HEK293 (cell line): Measurements from ENCODE around the gene KLHL29.

Source experiments
- CTCF ChIA-PET: fragments of 350-600 bp; formaldehyde crosslinking; extraction: SDS; loops from one replicate; lab custom pipeline; 2021; ENCODE audit warnings: antibody characterized with exemption; lab: Yijun Ruan, JAX
- POLR2A ChIA-PET: fragments of 300-600 bp; formaldehyde crosslinking; extraction: SDS; loops from one replicate; lab custom pipeline; 2020; ENCODE audit warnings: antibody characterized with exemption, inconsistent platforms; lab: Yijun Ruan, JAX
- H3K27ac ChIP-seq: fragments of 200-500 bp; sonication (Bioruptor generic); 2 replicates; pipeline ENCODE4 v1.5.1; 2014; ENCODE audit warnings: low read depth, low read length, control low read depth, inconsistent platforms; ENCODE audit errors: extremely low read depth
- H3K36me3 ChIP-seq, 2 experiments: fragments of 200-500 bp in 1 of 2; sonication (Bioruptor generic) in 1 of 2; 1 replicate in 1 of 2; 2 replicates in 1 of 2; pipeline ENCODE4 v1.5.1; 2014 to 2017; ENCODE audit warnings: inconsistent platforms in 2 of 2, low read length in 2 of 2; ENCODE audit not compliant: control insufficient read depth in 2 of 2, insufficient read depth in 1 of 2
- H3K4me1 ChIP-seq: fragments of 200-500 bp; sonication (Bioruptor generic); 2 replicates; pipeline ENCODE4 v1.5.1; 2014; ENCODE audit warnings: mild to moderate bottlenecking, low read length, inconsistent platforms; ENCODE audit not compliant: control insufficient read depth, insufficient read depth
- H3K4me3 ChIP-seq: 2 replicates; pipeline ENCODE4 v1.5.1; 2011; ENCODE audit warnings: low read depth, mild to moderate bottlenecking, control low read depth, low read length, moderate library complexity
- H3K9me3 ChIP-seq: fragments of 200-500 bp; sonication (Bioruptor generic); 2 replicates; pipeline ENCODE4 v1.5.1; 2014; ENCODE audit warnings: low read depth, low read length, inconsistent platforms; ENCODE audit not compliant: control insufficient read depth, insufficient read depth
- BCL11B ChIP-seq: fragments of 450-650 bp; formaldehyde crosslinking; IDR thresholded peaks from 2 replicates; pipeline ENCODE4 v1.5.1; 2016; ENCODE audit warnings: low read depth, missing biosample characterization, missing genetic modification characterization
- EGR2 ChIP-seq: fragments of 450-650 bp; formaldehyde crosslinking; IDR thresholded peaks from 2 replicates; pipeline ENCODE4 v1.5.1; 2016; ENCODE audit warnings: low read depth, missing biosample characterization, missing genetic modification characterization
- HOXD13 ChIP-seq: sonication (generic); formaldehyde crosslinking; IDR thresholded peaks from 2 replicates; pipeline ENCODE4 v1.8.0; 2022; ENCODE audit warnings: missing genetic modification reagents, borderline replicate concordance
- RBAK ChIP-seq: fragments of 450-650 bp; formaldehyde crosslinking; IDR thresholded peaks from 2 replicates; pipeline ENCODE4 v1.5.1; 2016; ENCODE audit warnings: missing biosample characterization, missing genetic modification characterization
- SALL2 ChIP-seq: fragments of 450-650 bp; formaldehyde crosslinking; IDR thresholded peaks from 2 replicates; pipeline ENCODE4 v1.5.0; 2017; ENCODE audit warnings: missing biosample characterization, mild to moderate bottlenecking, missing genetic modification characterization, borderline replicate concordance
- SETDB1 ChIP-seq: IDR thresholded peaks from one replicate; pipeline ENCODE4 v1.6.1; 2017; ENCODE audit warnings: mild to moderate bottlenecking, low read length, moderate library complexity, mixed read lengths; ENCODE audit not compliant: insufficient read length
- SP2 ChIP-seq: fragments of 450-650 bp; formaldehyde crosslinking; IDR thresholded peaks from 2 replicates; pipeline ENCODE4 v1.5.1; 2016; ENCODE audit warnings: missing biosample characterization, missing genetic modification characterization
- ZBTB7A ChIP-seq: fragments of 450-650 bp; formaldehyde crosslinking; IDR thresholded peaks from 2 replicates; pipeline ENCODE4 v1.5.1; 2016; ENCODE audit warnings: low read depth, missing biosample characterization, missing genetic modification characterization
- ZIC2 ChIP-seq: fragments of 450-650 bp; formaldehyde crosslinking; IDR thresholded peaks from 2 replicates; pipeline ENCODE4 v1.5.1; 2016; ENCODE audit warnings: missing biosample characterization, missing genetic modification characterization
- ZNF302 ChIP-seq: fragments of 450-650 bp; formaldehyde crosslinking; IDR thresholded peaks from 2 replicates; pipeline ENCODE4 v1.5.1; 2016; ENCODE audit warnings: missing biosample characterization, missing genetic modification characterization, low read depth
- ZNF311 ChIP-seq: fragments of 450-650 bp; formaldehyde crosslinking; IDR thresholded peaks from 2 replicates; pipeline ENCODE4 v1.5.1; 2017; ENCODE audit warnings: missing biosample characterization, missing genetic modification characterization, borderline replicate concordance
- ZNF366 ChIP-seq: fragments of 450-650 bp; formaldehyde crosslinking; conservative IDR thresholded peaks from 2 replicates; pipeline ENCODE4 v1.5.1; 2016; ENCODE audit warnings: missing biosample characterization, missing genetic modification characterization
- ZNF37A ChIP-seq: fragments of 450-650 bp; IDR thresholded peaks from 2 replicates; pipeline ENCODE4 v1.5.1; 2018; ENCODE audit warnings: missing biosample characterization, missing genetic modification characterization
- ZNF623 ChIP-seq: fragments of 450-650 bp; formaldehyde crosslinking; IDR thresholded peaks from 2 replicates; pipeline ENCODE4 v1.5.1; 2016; ENCODE audit warnings: missing biosample characterization, missing genetic modification characterization
- ZNF624 ChIP-seq: fragments of 450-650 bp; formaldehyde crosslinking; IDR thresholded peaks from 2 replicates; pipeline ENCODE4 v1.5.1; 2017; ENCODE audit warnings: missing biosample characterization, missing genetic modification characterization
- ZNF658 ChIP-seq: fragments of 450-650 bp; formaldehyde crosslinking; IDR thresholded peaks from 2 replicates; pipeline ENCODE4; 2016; ENCODE audit warnings: missing biosample characterization, missing genetic modification characterization
- ZSCAN30 ChIP-seq: fragments of 450-650 bp; IDR thresholded peaks from 2 replicates; pipeline ENCODE4 v1.5.1; 2018; ENCODE audit warnings: missing biosample characterization, mild to moderate bottlenecking, missing genetic modification characterization, moderate library complexity
- TF ChIP-seq, protein P1 (sequence below): fragments of 450-650 bp; formaldehyde crosslinking; IDR thresholded peaks from 2 replicates; pipeline ENCODE4 v1.5.1; 2016; ENCODE audit warnings: missing biosample characterization, missing genetic modification characterization, low read depth
- TF ChIP-seq, protein P2 (sequence below): fragments of 450-650 bp; formaldehyde crosslinking; IDR thresholded peaks from 2 replicates; pipeline ENCODE4 v1.5.1; 2016; ENCODE audit warnings: missing biosample characterization, missing genetic modification characterization
- TF ChIP-seq, protein P3 (sequence below): fragments of 450-650 bp; formaldehyde crosslinking; IDR thresholded peaks from 2 replicates; pipeline ENCODE4 v1.5.1; 2017; ENCODE audit warnings: missing biosample characterization, missing genetic modification characterization
- TF ChIP-seq, protein P4 (sequence below): fragments of 450-650 bp; formaldehyde crosslinking; IDR thresholded peaks from 2 replicates; pipeline ENCODE4 v1.5.1; 2016; ENCODE audit warnings: missing biosample characterization, missing genetic modification characterization
- TF ChIP-seq, protein P5 (sequence below): fragments of 450-650 bp; formaldehyde crosslinking; IDR thresholded peaks from 2 replicates; pipeline ENCODE4 v1.5.1; 2016; ENCODE audit warnings: missing biosample characterization, missing genetic modification characterization

KLHL29 gene

DNA sequence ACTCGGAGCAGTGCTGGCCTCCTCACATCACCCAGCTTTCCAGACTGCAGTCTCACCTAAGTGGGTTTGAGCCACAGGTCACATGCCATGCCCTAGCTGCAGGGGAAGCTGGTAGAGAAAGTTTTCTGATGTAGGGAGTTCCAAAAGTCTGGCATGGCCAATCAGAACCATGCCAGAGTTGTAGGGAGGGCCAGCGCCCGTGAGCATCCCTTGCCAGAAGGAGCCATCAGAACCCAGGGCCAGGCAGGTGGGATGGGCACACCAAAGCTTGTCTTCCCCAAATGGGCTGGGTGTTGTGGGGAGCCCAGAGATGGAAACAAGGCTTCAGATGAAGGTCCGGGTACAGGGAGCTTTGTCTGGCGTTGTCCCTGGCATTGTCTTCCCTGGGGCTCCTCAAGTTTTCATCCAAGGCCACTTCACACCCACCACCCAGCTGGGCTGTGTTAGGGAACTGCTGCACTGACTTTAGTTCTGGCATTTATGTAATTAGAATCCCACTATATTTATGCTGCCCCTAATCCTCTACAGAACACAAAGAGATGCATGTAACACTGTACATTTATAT lies 247.9 kb downstream of the KLHL29 start:
- Histone ChIP-seq H3K4me1 (no peaks in the 10 kb centered on the region), H3K9me3 (no peaks in the 10 kb centered on the region), H3K27ac (no peak overlapping the region), H3K36me3 (no peaks in the 10 kb centered on the region), H3K4me3 (no peak overlapping the region)
- TF ChIP-seq, protein P1, sequence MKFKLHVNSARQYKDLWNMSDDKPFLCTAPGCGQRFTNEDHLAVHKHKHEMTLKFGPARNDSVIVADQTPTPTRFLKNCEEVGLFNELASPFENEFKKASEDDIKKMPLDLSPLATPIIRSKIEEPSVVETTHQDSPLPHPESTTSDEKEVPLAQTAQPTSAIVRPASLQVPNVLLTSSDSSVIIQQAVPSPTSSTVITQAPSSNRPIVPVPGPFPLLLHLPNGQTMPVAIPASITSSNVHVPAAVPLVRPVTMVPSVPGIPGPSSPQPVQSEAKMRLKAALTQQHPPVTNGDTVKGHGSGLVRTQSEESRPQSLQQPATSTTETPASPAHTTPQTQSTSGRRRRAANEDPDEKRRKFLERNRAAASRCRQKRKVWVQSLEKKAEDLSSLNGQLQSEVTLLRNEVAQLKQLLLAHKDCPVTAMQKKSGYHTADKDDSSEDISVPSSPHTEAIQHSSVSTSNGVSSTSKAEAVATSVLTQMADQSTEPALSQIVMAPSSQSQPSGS, result no peak
- TF ChIP-seq ZNF624 (no peak), BCL11B (tag by site-specific recombination) (no peak)
- CTCF ChIA-PET, result no interaction called here
- POLR2A ChIA-PET, result no interaction called here

DNA sequence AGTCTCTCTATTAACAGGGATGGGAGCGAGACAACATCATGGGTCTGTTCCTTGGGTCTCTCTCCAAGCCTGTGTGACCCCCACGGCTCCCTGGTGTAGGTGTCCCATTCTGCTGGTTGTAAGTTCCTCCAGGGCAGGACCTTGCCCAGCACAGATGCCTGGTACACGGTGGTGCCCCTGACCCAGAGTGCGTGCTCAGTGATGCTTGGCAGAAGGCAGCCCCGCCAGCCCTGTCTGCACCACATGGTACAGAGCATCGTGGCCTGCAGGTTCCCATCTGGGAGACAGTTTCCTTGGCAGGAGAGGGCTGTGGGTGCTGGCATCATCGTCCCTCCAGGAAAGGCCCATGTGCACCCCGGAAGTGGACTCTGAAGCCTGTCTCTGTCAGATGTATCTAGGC lies 249.0 kb downstream of the KLHL29 start:
- POLR2A ChIA-PET, result no interaction called here
- CTCF ChIA-PET, result no interaction called here

More for the DNA sequence above, 249.0 kb downstream of the KLHL29 start:
- Histone ChIP-seq H3K9me3 (no peaks in the 10 kb centered on the region), H3K36me3 (no peaks in the 10 kb centered on the region), H3K27ac (no peak overlapping the region), H3K4me1 (no peaks in the 10 kb centered on the region), H3K4me3 (no peak overlapping the region)
- no peak for TF ChIP-seq SP2 (tag by site-specific recombination)
- TF ChIP-seq ZNF302 (tag by site-specific recombination), result no peak
- no peak for TF ChIP-seq ZNF658
- TF ChIP-seq ZBTB7A, result no peak
- no peak for TF ChIP-seq SETDB1
- TF ChIP-seq ZNF311, result no peak
- TF ChIP-seq ZNF366 (tag by site-specific recombination), result no peak
- no peak for TF ChIP-seq ZIC2 (tag by site-specific recombination)
- TF ChIP-seq, protein P2, sequence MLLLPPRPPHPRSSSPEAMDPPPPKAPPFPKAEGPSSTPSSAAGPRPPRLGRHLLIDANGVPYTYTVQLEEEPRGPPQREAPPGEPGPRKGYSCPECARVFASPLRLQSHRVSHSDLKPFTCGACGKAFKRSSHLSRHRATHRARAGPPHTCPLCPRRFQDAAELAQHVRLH (tag by site-specific recombination), result no peak
- TF ChIP-seq, protein P3, sequence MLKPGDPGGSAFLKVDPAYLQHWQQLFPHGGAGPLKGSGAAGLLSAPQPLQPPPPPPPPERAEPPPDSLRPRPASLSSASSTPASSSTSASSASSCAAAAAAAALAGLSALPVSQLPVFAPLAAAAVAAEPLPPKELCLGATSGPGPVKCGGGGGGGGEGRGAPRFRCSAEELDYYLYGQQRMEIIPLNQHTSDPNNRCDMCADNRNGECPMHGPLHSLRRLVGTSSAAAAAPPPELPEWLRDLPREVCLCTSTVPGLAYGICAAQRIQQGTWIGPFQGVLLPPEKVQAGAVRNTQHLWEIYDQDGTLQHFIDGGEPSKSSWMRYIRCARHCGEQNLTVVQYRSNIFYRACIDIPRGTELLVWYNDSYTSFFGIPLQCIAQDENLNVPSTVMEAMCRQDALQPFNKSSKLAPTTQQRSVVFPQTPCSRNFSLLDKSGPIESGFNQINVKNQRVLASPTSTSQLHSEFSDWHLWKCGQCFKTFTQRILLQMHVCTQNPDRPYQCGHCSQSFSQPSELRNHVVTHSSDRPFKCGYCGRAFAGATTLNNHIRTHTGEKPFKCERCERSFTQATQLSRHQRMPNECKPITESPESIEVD (tag by site-specific recombination), result no peak
- no peak for TF ChIP-seq EGR2 (tag by site-specific recombination)
- TF ChIP-seq ZSCAN30, result no peak
- no peak for TF ChIP-seq RBAK (tag by site-specific recombination)
- no peak for TF ChIP-seq ZNF623
- no peak for TF ChIP-seq SALL2
- TF ChIP-seq, protein P4, sequence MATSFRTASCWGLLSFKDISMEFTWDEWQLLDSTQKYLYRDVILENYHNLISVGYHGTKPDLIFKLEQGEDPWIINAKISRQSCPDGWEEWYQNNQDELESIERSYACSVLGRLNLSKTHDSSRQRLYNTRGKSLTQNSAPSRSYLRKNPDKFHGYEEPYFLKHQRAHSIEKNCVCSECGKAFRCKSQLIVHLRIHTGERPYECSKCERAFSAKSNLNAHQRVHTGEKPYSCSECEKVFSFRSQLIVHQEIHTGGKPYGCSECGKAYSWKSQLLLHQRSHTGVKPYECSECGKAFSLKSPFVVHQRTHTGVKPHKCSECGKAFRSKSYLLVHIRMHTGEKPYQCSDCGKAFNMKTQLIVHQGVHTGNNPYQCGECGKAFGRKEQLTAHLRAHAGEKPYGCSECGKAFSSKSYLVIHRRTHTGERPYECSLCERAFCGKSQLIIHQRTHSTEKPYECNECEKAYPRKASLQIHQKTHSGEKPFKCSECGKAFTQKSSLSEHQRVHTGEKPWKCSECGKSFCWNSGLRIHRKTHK (tag by site-specific recombination), result no peak
- TF ChIP-seq ZNF37A (tag by site-specific recombination), result no peak
- TF ChIP-seq HOXD13 (CRISPR knock-in tag), result no peak
- TF ChIP-seq, protein P5, sequence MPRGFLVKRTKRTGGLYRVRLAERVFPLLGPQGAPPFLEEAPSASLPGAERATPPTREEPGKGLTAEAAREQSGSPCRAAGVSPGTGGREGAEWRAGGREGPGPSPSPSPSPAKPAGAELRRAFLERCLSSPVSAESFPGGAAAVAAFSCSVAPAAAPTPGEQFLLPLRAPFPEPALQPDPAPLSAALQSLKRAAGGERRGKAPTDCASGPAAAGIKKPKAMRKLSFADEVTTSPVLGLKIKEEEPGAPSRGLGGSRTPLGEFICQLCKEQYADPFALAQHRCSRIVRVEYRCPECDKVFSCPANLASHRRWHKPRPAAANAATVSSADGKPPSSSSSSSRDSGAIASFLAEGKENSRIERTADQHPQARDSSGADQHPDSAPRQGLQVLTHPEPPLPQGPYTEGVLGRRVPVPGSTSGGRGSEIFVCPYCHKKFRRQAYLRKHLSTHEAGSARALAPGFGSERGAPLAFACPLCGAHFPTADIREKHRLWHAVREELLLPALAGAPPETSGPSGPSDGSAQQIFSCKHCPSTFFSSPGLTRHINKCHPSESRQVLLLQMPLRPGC (tag by site-specific recombination), result no peak
